ENCODE data around the gene LYRM4.
A peak's percentile ranks its signal among the peaks of the same experiment; 100 is the strongest.

LYRM4 gene

GRCh38 chr6:5203546-5203945, 57.2 kb downstream of the LYRM4 start:
- no peak for DNase-seq

DNA sequence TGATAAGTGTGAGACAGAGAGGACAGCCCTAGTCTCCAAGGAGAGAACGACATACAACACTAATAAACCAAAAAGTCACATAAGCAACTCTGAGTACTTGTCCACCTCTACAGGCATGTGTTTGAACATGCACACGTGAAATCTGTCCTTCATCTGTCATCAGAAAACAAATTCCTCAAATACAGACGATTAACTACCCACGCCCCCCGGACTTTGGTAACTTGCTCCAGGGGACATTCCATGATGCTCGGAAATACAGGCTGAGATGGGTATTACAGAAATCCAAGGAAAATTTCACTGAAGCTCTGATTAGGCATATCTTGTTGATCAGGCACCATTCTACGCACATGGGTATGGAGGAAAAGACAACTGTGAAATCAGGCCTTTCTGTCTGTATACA, 57.8 kb downstream of the LYRM4 start:
- no peak for DNase-seq

GRCh38 chr6:5202206-5202605, 58.5 kb downstream of the LYRM4 start:
- DNase-seq = no peak

- DNase-seq = no peak
Measured at GRCh38 chr6:5201271-5201670, 59.5 kb downstream of the LYRM4 start.

DNA sequence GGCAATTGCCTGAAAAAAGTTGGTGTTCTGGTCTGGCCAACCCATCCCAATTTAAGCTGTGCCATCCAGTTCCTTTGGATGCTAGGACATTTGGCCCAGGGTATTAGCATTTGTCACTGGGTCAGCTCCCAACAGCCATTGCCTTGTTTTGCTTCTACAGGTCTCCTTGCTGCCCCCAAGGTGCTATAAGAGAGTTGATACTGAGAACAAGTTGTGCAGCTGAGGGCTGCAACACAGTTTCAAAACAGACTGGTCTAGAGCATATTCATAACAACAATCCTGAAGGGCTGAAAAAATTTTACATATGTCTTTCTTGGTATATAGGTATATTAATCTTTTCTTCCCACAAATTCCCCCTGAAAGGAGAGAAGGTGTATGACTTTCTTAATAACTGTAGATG, 61.0 kb downstream of the LYRM4 start:
- DNase-seq = no peak

DNA sequence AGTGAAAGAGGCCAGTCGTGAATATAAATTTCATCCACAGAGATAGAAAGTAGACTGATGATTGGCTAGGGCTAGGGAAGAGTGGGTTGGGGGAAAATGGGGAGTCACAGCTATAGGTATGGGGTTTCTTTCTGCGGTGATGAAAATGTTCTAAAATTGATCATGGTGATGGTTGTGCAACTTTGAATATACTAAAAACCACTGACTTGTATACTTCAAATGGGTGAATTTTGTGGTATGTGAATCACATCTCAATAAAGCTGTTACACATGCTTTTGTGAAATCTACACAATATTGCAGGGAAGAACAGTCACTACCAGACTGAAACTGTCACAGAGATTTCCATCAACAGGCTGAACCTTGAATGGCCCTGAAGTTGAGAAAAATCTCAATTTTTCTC, 61.5 kb downstream of the LYRM4 start:
- no peak for DNase-seq

GRCh38 chr6:5197084-5197483, 63.7 kb downstream of the LYRM4 start:
- no peak for DNase-seq

DNA sequence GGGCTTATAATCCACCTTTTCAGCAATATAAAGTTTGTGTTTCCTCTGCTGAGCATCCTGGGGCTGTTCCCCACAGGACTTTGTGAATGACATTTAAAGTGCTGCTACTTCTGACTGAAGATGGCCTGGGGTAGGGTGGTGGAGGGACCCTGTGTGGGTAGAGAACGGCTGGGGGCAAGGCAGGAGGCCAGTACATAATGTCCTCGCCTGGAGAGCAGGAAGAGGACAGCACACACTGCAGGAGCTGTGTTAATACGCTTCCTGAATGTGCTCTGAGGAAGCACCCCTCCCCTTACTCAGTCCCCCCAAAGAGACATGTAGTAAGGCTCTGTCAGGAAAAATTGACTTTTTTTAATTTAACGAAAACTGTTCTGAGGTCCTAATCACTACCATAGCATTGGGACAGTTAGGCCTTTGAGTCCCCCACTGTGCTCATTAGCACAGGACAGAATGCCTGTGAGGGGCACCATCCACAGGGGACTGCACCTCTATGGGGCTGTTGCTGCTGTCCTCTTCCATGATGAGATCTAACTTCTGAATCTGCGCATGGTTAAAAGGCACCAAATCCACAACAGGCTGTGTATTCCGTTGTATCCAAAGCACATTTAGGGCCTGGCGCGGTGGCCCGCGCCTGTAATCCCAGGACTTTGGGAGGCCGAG, 68.5 kb downstream of the LYRM4 start:
- DNase-seq = no peak

- no peak for DNase-seq
Measured at GRCh38 chr6:5191722-5192121, 69.0 kb downstream of the LYRM4 start.

GRCh38 chr6:5191222-5191621, 69.5 kb downstream of the LYRM4 start:
- DNase-seq = no peak

GRCh38 chr6:5190507-5190906, 70.2 kb downstream of the LYRM4 start:
- DNase-seq = peak; percentile 81 to 93 (median 91)

GRCh38 chr6:5188646-5189045, 72.1 kb downstream of the LYRM4 start:
- no peak for DNase-seq

DNA sequence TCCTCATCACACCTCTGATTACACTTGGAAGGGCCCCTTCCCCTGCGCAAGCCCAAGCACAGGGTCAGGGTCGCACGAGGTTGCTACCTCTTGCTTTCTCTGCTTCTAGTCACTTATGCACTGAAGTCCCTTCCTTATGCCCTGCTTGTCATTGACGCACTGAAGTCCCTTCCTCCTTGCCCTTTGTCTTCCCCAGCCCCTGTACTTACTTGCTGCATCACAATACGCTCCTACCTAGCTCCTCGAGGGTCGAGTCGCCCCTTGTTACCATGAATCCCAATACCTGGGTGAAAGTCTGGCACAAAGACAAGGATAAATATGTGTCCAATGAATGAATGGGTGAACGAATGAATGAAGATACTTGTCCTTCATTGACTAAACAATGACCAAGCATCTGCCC, 75.9 kb downstream of the LYRM4 start:
- DNase-seq = no peak

GRCh38 chr6:5184218-5184617, 76.5 kb downstream of the LYRM4 start:
- peak in 1 of 3 donors; percentile 26 for DNase-seq

DNA sequence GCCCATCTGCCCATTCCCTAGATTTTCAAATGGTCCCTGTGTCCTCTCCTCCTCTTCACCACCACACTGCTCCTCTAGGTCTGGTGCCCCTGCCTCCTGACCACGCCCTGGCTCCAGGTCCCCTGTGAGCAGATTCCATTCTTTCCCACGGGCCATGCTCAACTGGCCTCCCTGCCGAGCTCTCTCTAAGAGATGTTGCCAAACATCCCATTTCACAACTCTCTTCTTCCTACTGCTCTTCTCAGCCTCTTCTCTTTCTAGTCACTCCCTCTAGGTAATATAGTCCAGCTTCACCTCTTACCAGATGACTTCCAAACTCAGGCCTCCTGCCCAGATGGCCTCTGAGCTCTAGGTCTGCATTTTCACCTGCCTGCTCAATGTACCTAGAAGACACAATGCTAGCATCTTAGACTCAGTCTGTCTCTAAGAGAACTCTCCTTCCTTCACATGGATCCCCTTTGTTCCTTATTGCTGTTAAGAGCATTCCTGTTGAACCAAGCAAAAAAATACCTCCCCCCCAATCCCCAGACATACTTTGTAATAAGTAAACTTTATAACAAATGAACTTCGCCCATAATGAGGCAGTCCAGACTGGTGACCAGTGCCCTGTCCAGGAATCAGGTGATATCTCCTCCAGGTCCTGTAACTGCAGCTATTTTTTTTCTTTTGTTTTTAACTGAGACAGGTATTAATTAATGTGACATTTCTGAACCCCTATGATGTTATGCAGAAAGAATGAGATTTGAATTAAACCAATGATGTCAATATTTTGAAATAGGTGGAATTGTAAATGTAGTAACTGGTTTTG, 79.0 kb downstream of the LYRM4 start:
- DNase-seq = peak in 1 of 3 donors; percentile 26

GRCh38 chr6:5180636-5181035, 80.1 kb downstream of the LYRM4 start:
- DNase-seq = no peak

DNA sequence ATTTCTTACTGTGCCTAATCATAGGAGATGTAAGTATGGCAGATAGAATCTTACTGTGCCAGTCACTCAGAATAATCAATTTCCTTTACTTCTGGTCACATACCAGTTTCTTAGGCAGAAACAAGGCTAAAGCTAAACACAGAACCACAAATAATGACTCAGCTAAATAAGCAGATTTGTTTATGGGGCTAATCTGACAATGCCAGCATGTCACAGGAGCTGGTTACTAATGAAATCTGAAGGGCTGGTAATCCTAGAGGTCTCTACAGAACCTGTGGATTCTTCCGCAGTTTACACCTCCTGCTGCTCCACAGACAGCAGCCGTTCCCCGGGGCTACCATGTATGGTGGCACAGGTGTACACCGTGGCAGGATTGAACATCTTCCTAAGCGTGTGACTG, 80.8 kb downstream of the LYRM4 start:
- no peak for DNase-seq

GRCh38 chr6:5178806-5179205, 81.9 kb downstream of the LYRM4 start:
- peak in 2 of 3 donors; percentile 15 to 25 for DNase-seq

DNA sequence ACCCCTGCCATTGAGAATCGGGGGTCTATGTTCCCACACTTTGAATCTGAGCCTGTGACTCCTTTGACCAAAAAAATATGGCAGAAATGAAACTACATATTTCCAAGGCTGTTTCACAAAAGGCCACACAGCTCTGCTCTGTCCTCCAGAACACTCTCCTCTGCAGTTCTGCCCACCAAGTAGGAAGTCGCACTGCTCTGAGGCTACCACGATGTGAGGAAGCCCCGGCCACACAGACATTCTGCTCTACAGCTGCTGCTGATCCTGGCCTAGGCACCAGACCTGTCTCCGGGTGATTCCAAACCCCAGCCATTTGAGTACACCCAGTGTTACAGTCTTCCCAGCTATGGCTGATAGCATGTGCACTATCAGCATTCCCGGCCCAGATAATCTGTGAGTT, 85.1 kb downstream of the LYRM4 start:
- peak in 2 of 3 donors; percentile 27 to 30 for DNase-seq

GRCh38 chr6:5174756-5175549, 85.8 kb downstream of the LYRM4 start:
- DNase-seq = peak in 1 of 3 donors; percentile 25

- DNase-seq = peak in 1 of 3 donors; percentile 16
Measured at GRCh38 chr6:5174244-5174643, 86.5 kb downstream of the LYRM4 start.

DNA sequence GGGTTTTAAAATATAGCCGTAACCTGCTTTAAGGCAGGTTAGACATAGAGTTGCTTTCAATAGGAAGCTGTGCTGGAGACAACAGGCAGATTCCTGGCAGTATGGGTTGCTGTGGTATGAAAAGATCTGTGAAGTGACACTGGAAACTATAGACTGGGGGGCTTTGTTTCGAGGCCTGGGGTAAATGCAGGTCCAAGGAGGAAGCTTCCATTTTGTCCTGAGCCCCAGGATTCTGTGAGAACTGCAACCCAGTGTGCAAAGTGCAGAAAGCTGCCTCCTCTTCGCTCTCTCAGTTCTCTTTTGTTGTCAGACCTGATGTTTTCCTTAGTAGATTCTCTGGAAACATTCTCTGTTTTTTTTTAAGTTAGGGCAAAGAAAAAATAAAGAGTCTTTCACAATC, 86.9 kb downstream of the LYRM4 start:
- no peak for DNase-seq

GRCh38 chr6:5172897-5173474, 87.8 kb downstream of the LYRM4 start:
- no peak for DNase-seq

Measured in suppressor macrophage treated with lipopolysaccharide for 1 hour (primary cell).